T-cell (primary cell): Measurements from ENCODE around the gene CTNS. TPM values are rescaled to one million over a fixed set of nuclear protein-coding genes. Genes with fewer than 3 reads are reported as not detected.

ENCODE experiments used
- ATAC-seq, 4 experiments: fragments of 200-7000 bp in 3 of 4; fragments of 150-1000 bp in 1 of 4; cut with Tn5 transposase; replicated peaks in 1 of 4; 1 replicate in 3 of 4; 2 replicates in 1 of 4; pipeline ENCODE4 v1.10.0; 2021; ENCODE audit warnings: moderate library complexity in 3 of 4, mild to moderate bottlenecking in 2 of 4, moderate number of reproducible peaks in 1 of 4
- CTCF ChIA-PET, 2 donors: fragments of 300-600 bp; sonication (Branson Sonifier 250); formaldehyde crosslinking; loops; one replicate each; lab custom pipeline; 2022; ENCODE audit warnings: antibody characterized with exemption in 2 of 2; lab: Charles Lee
- POLR2A ChIA-PET, 2 donors: fragments of 300-600 bp; sonication (Branson Sonifier 250); formaldehyde crosslinking; loops; one replicate each; lab custom pipeline; 2022; ENCODE audit warnings: antibody characterized with exemption in 2 of 2; lab: Charles Lee
- DNase-seq, 35 experiments: peaks; one replicate each; pipeline versions ENCODE4 v3.0.0 to v3.0.0-alpha.2; 2013 to 2023
- H3K27ac ChIP-seq: one replicate; pipeline ENCODE4 v1.5.1; 2013; ENCODE audit warnings: low read length
- H3K27me3 ChIP-seq, 2 experiments: replicated peaks in 1 of 2; 1 replicate in 1 of 2; 2 replicates in 1 of 2; pipeline versions ENCODE4 v1.6.1 to v1.7.0; 2013; ENCODE audit warnings: low read length in 1 of 2, mixed read lengths in 1 of 2; ENCODE audit not compliant: control insufficient read depth in 2 of 2, insufficient read depth in 2 of 2; ENCODE audit errors: extremely low read depth in 1 of 2
- H3K36me3 ChIP-seq, 2 donors: 1 replicate in 1 of 2; 2 replicates in 1 of 2; pipeline versions ENCODE4 v1.6.1 to v1.7.0; 2013; ENCODE audit warnings: low read length in 1 of 2; ENCODE audit not compliant: control insufficient read depth in 2 of 2, insufficient read depth in 1 of 2; ENCODE audit errors: extremely low read depth in 1 of 2
- H3K4me1 ChIP-seq, 2 experiments: 1 replicate in 1 of 2; 2 replicates in 1 of 2; pipeline versions ENCODE4 v1.6.1 to v1.7.0; 2013; ENCODE audit warnings: low read length in 2 of 2, mixed read lengths in 1 of 2; ENCODE audit not compliant: insufficient read depth in 2 of 2, control insufficient read depth in 1 of 2; ENCODE audit errors: extremely low read depth in 1 of 2
- H3K4me3 ChIP-seq, 2 donors: 1 replicate in 1 of 2; 2 replicates in 1 of 2; pipeline versions ENCODE4 v1.5.1 to v1.7.0; 2013; ENCODE audit warnings: mild to moderate bottlenecking in 2 of 2, low read length in 1 of 2, moderate library complexity in 1 of 2; ENCODE audit not compliant: control insufficient read depth in 1 of 2; ENCODE audit errors: extremely low read depth in 1 of 2
- H3K9me3 ChIP-seq: 2 replicates; pipeline ENCODE4 v1.7.0; 2013
- H3K27ac Mint-ChIP-seq, 2 donors: one replicate each; pipeline ENCODE4 v1.8.0; 2020 to 2021; ENCODE audit warnings: mild to moderate bottlenecking in 2 of 2, mixed read lengths in 2 of 2
- H3K27me3 Mint-ChIP-seq, 2 donors: one replicate each; pipeline ENCODE4 v1.8.0; 2021 to 2022; ENCODE audit warnings: mixed read lengths in 2 of 2
- H3K36me3 Mint-ChIP-seq: one replicate; pipeline ENCODE4 v1.8.0; 2021; ENCODE audit warnings: mixed read lengths
- H3K4me1 Mint-ChIP-seq, 3 donors: one replicate each; pipeline ENCODE4 v1.8.0; 2020 to 2022; ENCODE audit warnings: mixed read lengths in 3 of 3, mild to moderate bottlenecking in 1 of 3
- H3K4me3 Mint-ChIP-seq, 3 donors: one replicate each; pipeline ENCODE4 v1.8.0; 2020 to 2022; ENCODE audit warnings: mild to moderate bottlenecking in 3 of 3, mixed read lengths in 3 of 3, moderate library complexity in 3 of 3
- H3K9me3 Mint-ChIP-seq, 3 donors: one replicate each; pipeline ENCODE4 v1.8.0; 2020 to 2022; ENCODE audit warnings: mixed read lengths in 3 of 3
- WGBS: methylation state at CpG from one replicate; pipeline ENCODE4 v1.1.5; 2013; ENCODE audit warnings: missing lambda C conversion rate; ENCODE audit not compliant: insufficient coverage; 5-methylcytosine and 5-hydroxymethylcytosine counted together
- total RNA-seq, 35 experiments: library from RNA in 6 of 35; stranded (reverse) in 6 of 35; fragments of 120-200 nt in 1 of 35; gene quantifications; one replicate each; pipeline versions ENCODE4 v1.2.1 to v1.2.4 and lab custom pipeline; 2013 to 2026

The CTNS gene
- total RNA-seq = 10 to 100 TPM in 3 of 5 donors, 1 to 10 TPM in 2; 7.1 to 15.9 (median 11.4) TPM
- total RNA-seq (2013) = 6.5 TPM
- 7.4 to 46.2 (median 18.8) reads per million in 29 experiments for total RNA-seq (lab: John Stamatoyannopoulos, UW)

DNA sequence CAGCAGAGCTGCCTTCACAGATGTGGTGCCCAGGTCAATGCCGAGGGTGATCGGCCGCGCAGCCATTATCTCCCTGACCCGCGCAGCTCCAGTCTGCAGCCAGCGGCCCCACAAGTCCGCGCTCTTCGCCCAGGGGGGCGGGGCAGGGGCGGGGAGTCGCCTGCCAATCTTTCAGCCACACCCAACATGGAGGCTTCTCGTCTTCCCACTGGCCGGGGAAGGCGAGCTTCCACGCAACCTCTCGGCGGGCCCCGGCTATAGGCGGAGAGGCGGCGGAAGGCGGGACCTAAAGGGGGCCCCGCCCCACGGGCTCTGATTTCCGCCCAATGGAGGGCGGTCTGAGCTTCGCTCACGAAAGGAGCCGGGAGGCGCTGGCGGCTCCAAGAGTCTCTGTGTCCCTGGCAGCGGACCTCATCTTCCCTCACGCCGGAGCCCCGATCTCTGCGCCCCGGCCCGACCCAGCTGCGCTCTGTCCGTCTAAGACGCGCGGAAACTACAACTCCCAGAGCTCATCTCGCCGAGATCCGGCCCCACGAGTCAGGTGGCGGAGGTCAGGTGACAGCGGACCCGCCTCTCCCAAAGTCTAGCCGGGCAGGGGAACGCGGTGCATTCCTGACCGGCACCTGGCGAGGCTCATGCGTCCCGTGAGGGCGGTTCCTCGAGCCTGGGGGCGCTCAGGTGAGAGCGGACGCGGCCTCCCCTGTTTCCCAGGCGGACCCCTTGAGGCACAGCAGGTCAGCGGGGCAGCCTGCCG, at the start of gene CTNS, which contains the start of gene SHPK:
Gene CTNS (plus strand): TSS at position 607 of the 754 bp plus-strand sequence. CDS start 3,447 bp downstream, outside the sequence.
Gene SHPK (minus strand): TSS at position 97 of the 754 bp plus-strand sequence. CDS start 31 bp downstream, at position 66.
- WGBS = under 1% methylated on average over 65 of the region's 68 CpGs
- Histone ChIP-seq H3K4me1 (peaks cover 3 to 25% of the 10 kb centered on the region in 2 experiments), H3K9me3 (no peaks in the 10 kb centered on the region), H3K27me3 (no peaks in the 10 kb centered on the region), H3K27ac (peak within 1 kb of the TSS; percentile 98), H3K36me3 (no peaks in the 10 kb centered on the region), H3K4me3 (peak within 1 kb of the TSS; percentile 90 to 92)
- CTCF ChIA-PET = interaction anchor here in 1 of 2 donors (0.6 to 1.4 kb wide), 9 partner anchors 11 to 850 kb away, joined by 3 to 8 read pairs (median 3); partner anchors contain the start of genes HASPIN and NCBP3
- POLR2A ChIA-PET = interaction anchor here (0.5 to 1.5 kb wide), 4 partner anchors 13 to 563 kb away, joined by 3 to 5 read pairs (median 4); no protein-coding TSS in a partner anchor
- ATAC-seq (peak; percentile 96 to 98 (median 98)), DNase-seq (peak; percentile 87 to 95 (median 92))
- Mint-ChIP-seq H3K36me3 (peaks cover 9% of the 10 kb centered on the region), H3K9me3 (no peaks in the 10 kb centered on the region), H3K27ac (peak within 1 kb of the TSS; percentile 99 to 100), H3K4me1 (peaks cover 23 to 37% (median 24%) of the 10 kb centered on the region in 3 donors), H3K4me3 (peak within 1 kb of the TSS; percentile 91 to 96 (median 96)), H3K27me3 (no peaks in the 10 kb centered on the region)

DNA sequence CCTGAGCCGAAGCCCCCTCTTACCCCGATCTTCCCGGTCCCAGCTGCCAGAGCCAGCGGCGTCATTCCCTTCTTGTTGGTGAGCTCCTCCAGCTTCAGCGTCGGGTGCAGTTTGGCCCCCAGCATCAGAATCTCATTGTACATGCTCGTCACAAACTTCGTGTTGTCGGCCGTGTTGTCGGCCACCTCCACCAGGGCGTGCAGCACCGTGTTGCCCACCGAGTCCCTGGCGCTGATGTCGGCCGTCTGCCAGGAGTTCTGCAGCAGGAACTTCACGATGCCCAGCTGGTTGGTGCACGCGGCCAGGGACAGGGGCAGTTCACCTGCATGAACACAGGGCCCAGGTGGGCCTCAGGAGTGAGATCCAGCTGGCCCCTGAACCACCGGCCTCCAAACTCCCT, 46.8 kb upstream of the CTNS start:
- Histone ChIP-seq H3K27ac (no peak overlapping the region), H3K4me1 (no peaks in the 10 kb centered on the region), H3K27me3 (no peaks in the 10 kb centered on the region), H3K4me3 (no peak overlapping the region), H3K9me3 (no peaks in the 10 kb centered on the region), H3K36me3 (peaks cover 4 to 27% of the 10 kb centered on the region in 2 donors)
- POLR2A ChIA-PET = no interaction called here
- DNase-seq = no peak
- no peak for ATAC-seq
- 98% methylated on average over 22 of the region's 22 CpGs for WGBS
- CTCF ChIA-PET = no interaction called here
- H3K27me3 Mint-ChIP-seq = no peaks in the 10 kb centered on the region
- no peak overlapping the region for H3K27ac Mint-ChIP-seq
- peaks cover 34% of the 10 kb centered on the region for H3K36me3 Mint-ChIP-seq
- no peaks in the 10 kb centered on the region for H3K4me1 Mint-ChIP-seq
- H3K4me3 Mint-ChIP-seq = no peak overlapping the region
- no peaks in the 10 kb centered on the region for H3K9me3 Mint-ChIP-seq

DNA sequence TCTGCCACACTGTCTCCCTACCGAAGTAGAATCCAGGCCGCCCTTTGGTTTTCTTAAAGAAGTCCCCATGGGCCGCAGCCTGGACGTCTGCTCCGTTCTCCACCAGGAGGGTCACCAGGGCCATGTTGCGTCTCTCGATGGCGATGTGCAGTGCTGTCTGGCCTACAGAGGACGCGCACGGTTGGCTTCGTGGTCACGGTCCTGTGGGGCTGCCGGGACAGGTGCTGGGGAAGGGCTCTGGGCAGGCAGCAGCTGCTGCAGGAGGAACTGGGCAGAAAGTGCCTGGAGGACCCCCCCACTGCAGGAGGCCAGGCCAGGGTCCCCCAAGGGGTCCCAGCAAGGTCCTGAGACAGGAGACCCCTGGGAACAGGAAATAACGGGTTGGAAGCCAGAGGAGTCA, 46.3 kb upstream of the CTNS start:
- no peak for DNase-seq
- ChIA-PET POLR2A (no interaction called here), CTCF (no interaction called here)
- H3K4me1 Mint-ChIP-seq = no peaks in the 10 kb centered on the region
- no peak overlapping the region for H3K27ac ChIP-seq
- no peaks in the 10 kb centered on the region for H3K27me3 Mint-ChIP-seq
- no peaks in the 10 kb centered on the region for H3K9me3 Mint-ChIP-seq
- no peaks in the 10 kb centered on the region for H3K4me1 ChIP-seq
- ATAC-seq = no peak
- no peaks in the 10 kb centered on the region for H3K27me3 ChIP-seq
- H3K9me3 ChIP-seq = no peaks in the 10 kb centered on the region
- peaks cover 32% of the 10 kb centered on the region for H3K36me3 Mint-ChIP-seq
- H3K4me3 Mint-ChIP-seq = no peak overlapping the region
- H3K27ac Mint-ChIP-seq = no peak overlapping the region
- H3K36me3 ChIP-seq = peaks cover 4 to 24% of the 10 kb centered on the region in 2 donors
- H3K4me3 ChIP-seq = no peak overlapping the region
- over 99% methylated on average over 14 of the region's 15 CpGs for WGBS

DNA sequence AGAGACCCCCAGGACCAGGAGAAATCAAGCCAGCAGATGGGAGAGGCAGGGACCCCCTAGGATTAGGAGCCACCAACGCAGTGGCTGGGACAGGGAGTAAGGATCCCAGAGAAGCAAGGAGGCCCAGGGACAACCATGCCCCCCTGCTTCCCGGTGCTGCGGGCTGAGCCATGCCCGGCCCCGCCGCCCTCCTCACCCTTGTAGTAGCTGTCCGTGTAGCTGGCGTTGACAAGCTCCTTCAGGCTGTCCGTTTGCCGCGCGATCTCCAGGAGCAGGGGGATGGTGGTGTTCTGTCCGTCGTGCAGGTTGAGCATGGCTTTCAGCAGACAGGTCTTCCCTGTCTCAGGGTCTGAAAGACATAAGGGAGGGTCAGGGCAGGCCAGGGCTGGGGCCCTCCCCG, 45.8 kb upstream of the CTNS start:
- H3K4me1 Mint-ChIP-seq = no peaks in the 10 kb centered on the region
- no peaks in the 10 kb centered on the region for H3K9me3 Mint-ChIP-seq
- H3K27me3 Mint-ChIP-seq = no peaks in the 10 kb centered on the region
- peaks cover 29% of the 10 kb centered on the region for H3K36me3 Mint-ChIP-seq
- Histone ChIP-seq H3K27ac (no peak overlapping the region), H3K27me3 (no peaks in the 10 kb centered on the region), H3K36me3 (peaks cover 4 to 21% of the 10 kb centered on the region in 2 donors), H3K4me1 (no peaks in the 10 kb centered on the region), H3K4me3 (no peak overlapping the region), H3K9me3 (no peaks in the 10 kb centered on the region)
- CTCF ChIA-PET = no interaction called here
- WGBS = 84% methylated on average over 9 of the region's 15 CpGs
- no peak overlapping the region for H3K27ac Mint-ChIP-seq
- DNase-seq (no peak), ATAC-seq (no peak)
- POLR2A ChIA-PET = no interaction called here
- H3K4me3 Mint-ChIP-seq = no peak overlapping the region

DNA sequence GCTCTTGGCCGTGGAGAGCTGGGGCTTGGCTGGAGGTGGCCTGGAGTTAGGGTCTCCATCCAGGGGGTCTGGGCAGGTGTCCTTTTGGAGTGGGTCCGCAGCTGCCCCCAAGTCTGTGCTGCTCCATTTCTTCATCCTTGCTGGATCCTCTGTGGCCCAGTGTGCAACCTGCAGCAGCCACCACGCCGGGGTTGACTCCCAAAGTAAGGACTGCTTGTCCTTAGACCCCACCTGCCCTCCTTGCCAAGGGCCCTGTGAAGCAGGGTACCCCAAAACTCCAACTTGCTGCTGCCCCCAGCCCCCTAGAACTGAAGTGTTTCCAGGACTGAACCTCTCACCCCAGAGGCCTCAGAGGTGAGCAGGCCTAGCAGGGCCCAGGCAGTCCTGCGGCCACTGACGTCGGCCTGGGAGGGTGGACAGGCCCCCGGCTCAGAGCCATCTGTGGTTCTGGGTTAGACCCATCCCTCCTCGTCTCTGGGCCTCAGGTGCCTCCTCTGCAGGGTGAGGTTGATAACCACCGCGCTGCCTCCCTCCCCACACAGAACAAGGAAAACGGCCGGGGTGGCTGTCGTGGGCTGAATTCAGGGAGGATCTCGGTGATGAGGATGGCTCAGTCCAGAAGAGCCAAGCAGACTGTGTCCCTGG, 44.2 kb upstream of the CTNS start:
- POLR2A ChIA-PET = no interaction called here
- no peak overlapping the region for H3K4me3 Mint-ChIP-seq

DNA sequence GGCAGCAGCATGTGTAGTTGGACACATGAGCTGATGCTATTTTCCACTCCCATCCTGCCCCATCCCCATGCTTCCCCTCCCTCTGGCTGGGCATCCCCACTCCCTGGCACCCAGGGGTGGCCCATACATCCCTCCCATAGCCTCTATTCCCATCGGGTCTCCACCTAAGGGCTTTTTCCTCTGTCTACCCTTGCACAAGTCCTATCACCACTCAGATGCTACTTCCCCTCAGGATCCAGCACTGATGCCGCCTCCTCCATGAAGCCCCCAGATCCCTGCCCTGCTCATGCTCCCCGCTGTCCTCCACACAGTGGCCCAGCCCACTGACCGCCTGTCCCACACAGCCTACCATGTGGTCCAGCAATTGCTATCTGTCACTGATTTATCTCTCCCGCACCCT, 43.2 kb upstream of the CTNS start:
- Histone ChIP-seq H3K9me3 (no peaks in the 10 kb centered on the region), H3K27ac (no peak overlapping the region), H3K4me1 (no peaks in the 10 kb centered on the region), H3K4me3 (no peak overlapping the region), H3K27me3 (no peaks in the 10 kb centered on the region), H3K36me3 (peaks cover 2 to 16% of the 10 kb centered on the region in 2 donors)
- Mint-ChIP-seq H3K36me3 (peaks cover 23% of the 10 kb centered on the region), H3K27ac (no peak overlapping the region), H3K9me3 (no peaks in the 10 kb centered on the region), H3K27me3 (no peaks in the 10 kb centered on the region), H3K4me3 (no peak overlapping the region), H3K4me1 (no peaks in the 10 kb centered on the region)
- ATAC-seq (no peak), DNase-seq (no peak)
- CTCF ChIA-PET = no interaction called here
- POLR2A ChIA-PET = no interaction called here
- 86% methylated on average over 5 of the region's 5 CpGs for WGBS

More for the DNA sequence above, 44.2 kb upstream of the CTNS start:
- Histone ChIP-seq H3K27me3 (no peaks in the 10 kb centered on the region), H3K36me3 (peaks cover 4 to 16% of the 10 kb centered on the region in 2 donors), H3K4me1 (no peaks in the 10 kb centered on the region), H3K4me3 (no peak overlapping the region), H3K27ac (no peak overlapping the region), H3K9me3 (no peaks in the 10 kb centered on the region)
- 92% methylated on average over 5 of the region's 15 CpGs for WGBS
- H3K9me3 Mint-ChIP-seq = no peaks in the 10 kb centered on the region
- DNase-seq = no peak
- H3K36me3 Mint-ChIP-seq = peaks cover 23% of the 10 kb centered on the region
- H3K4me1 Mint-ChIP-seq = no peaks in the 10 kb centered on the region
- no peak for ATAC-seq
- CTCF ChIA-PET = no interaction called here
- H3K27me3 Mint-ChIP-seq = no peaks in the 10 kb centered on the region
- H3K27ac Mint-ChIP-seq = no peak overlapping the region
